GM15510 (cell line): ENCODE data around the gene STPG2.

Experiments
- POLR2A ChIP-seq: IDR thresholded peaks from 3 replicates; pipeline ENCODE4 v1.6.1; 2011; ENCODE audit warnings: borderline replicate concordance; ENCODE audit not compliant: insufficient read length; ENCODE audit errors: extremely low read depth

STPG2 gene

GRCh38 chr4:97786306-97786920, 356.9 kb downstream of the STPG2 start:
- no peak for TF ChIP-seq POLR2A

GRCh38 chr4:97778174-97778573, 365.1 kb downstream of the STPG2 start:
- TF ChIP-seq POLR2A, result no peak

- TF ChIP-seq POLR2A, result no peak
These were observed 368.8 kb downstream of the STPG2 start for GRCh38 chr4:97774347-97774989.

- no peak for TF ChIP-seq POLR2A
These were observed 373.1 kb downstream of the STPG2 start for GRCh38 chr4:97770222-97770621.

GRCh38 chr4:97762115-97762512, 381.2 kb downstream of the STPG2 start:
- no peak for TF ChIP-seq POLR2A

GRCh38 chr4:97761445-97762114, 381.7 kb downstream of the STPG2 start:
- TF ChIP-seq POLR2A, result no peak

GRCh38 chr4:97759785-97760184, 383.5 kb downstream of the STPG2 start:
- TF ChIP-seq POLR2A, result no peak

GRCh38 chr4:97752599-97752998, 390.7 kb downstream of the STPG2 start:
- no peak for TF ChIP-seq POLR2A

- TF ChIP-seq POLR2A, result no peak
These were observed 395.3 kb downstream of the STPG2 start for GRCh38 chr4:97747945-97748344.

- no peak for TF ChIP-seq POLR2A
These were observed 422.3 kb downstream of the STPG2 start for GRCh38 chr4:97720869-97721432.

- TF ChIP-seq POLR2A, result no peak
These were observed 452.1 kb downstream of the STPG2 start for GRCh38 chr4:97691111-97691605.

GRCh38 chr4:97670703-97671269, 472.5 kb downstream of the STPG2 start:
- TF ChIP-seq POLR2A, result no peak

GRCh38 chr4:97665553-97665952, 477.7 kb downstream of the STPG2 start:
- no peak for TF ChIP-seq POLR2A

- TF ChIP-seq POLR2A, result no peak
These were observed 478.5 kb downstream of the STPG2 start for GRCh38 chr4:97664741-97665140.

- no peak for TF ChIP-seq POLR2A
These were observed 481.1 kb downstream of the STPG2 start for GRCh38 chr4:97662133-97662532.

- TF ChIP-seq POLR2A, result no peak
These were observed 487.1 kb downstream of the STPG2 start for GRCh38 chr4:97656044-97656720.

- no peak for TF ChIP-seq POLR2A
These were observed 489.6 kb downstream of the STPG2 start for GRCh38 chr4:97653701-97654100.
